K562 (cell line): ENCODE results near the gene TMEM179. TPM values are rescaled to one million over a fixed set of nuclear protein-coding genes. Genes with fewer than 3 reads are reported as not detected.

Experiments
- ATAC-seq: fragments of 200-7000 bp; cut with Tn5 transposase; 3 replicates; pipeline ENCODE4 v1.9.1; 2020; ENCODE audit warnings: moderate library complexity
- BruUV-seq: library from RNA; stranded (reverse); fragments of 400-500 nt; replicated peaks from 2 replicates; lab custom pipeline; 2021; lab: Mats Ljungman, UMichigan
- CTCF ChIA-PET: fragments of 300-600 bp; formaldehyde crosslinking; extraction: SDS; loops from one replicate; lab custom pipeline; 2021; ENCODE audit warnings: low intra/inter-chr PET ratio; lab: Yijun Ruan, JAX
- POLR2A ChIA-PET: fragments of 300-600, 350-650 bp; sonication (Branson Sonifier 250); formaldehyde crosslinking; extraction: SDS; loops from one replicate; lab custom pipeline; 2021; ENCODE audit warnings: antibody characterized with exemption, inconsistent platforms; lab: Yijun Ruan, JAX
- DNase-seq, 4 experiments: peaks; one replicate each; pipeline versions ENCODE4 v3.0.0 to v3.0.0-alpha.2; 2011 to 2018; ENCODE audit warnings: low spot score in 3 of 4, mixed read lengths in 3 of 4; ENCODE audit errors: extremely low read depth in 1 of 4
- FAIRE-seq: peaks from 2 replicates; lab custom pipeline; 2011; peaks lifted over from hg19 to GRCh38; lab: Jason Lieb, UNC
- H2AFZ ChIP-seq: 2 replicates; pipeline ENCODE4 v1.6.0; 2011; ENCODE audit warnings: low read depth, low read length, control low read depth, inconsistent platforms
- H3K27ac ChIP-seq: fragments of 200-600 bp; 3 replicates; pipeline ENCODE4 v1.8.0; 2011; ENCODE audit warnings: low read depth, mild to moderate bottlenecking, control low read depth, inconsistent platforms, low read length, moderate library complexity, mixed read lengths; ENCODE audit errors: extremely low read depth
- H3K27me3 ChIP-seq, 2 experiments: fragments of 300-600 bp in 1 of 2; 2 replicates in 1 of 2; 3 replicates in 1 of 2; pipeline versions ENCODE4 v1.6.0 to v1.8.0; 2011; ENCODE audit warnings: inconsistent platforms in 2 of 2, low read length in 2 of 2, mild to moderate bottlenecking in 1 of 2, mixed read lengths in 1 of 2, moderate library complexity in 1 of 2; ENCODE audit not compliant: control insufficient read depth in 2 of 2, insufficient read depth in 2 of 2
- H3K36me3 ChIP-seq: fragments of 300-600 bp; 3 replicates; pipeline ENCODE4 v1.8.0; 2011; ENCODE audit warnings: mild to moderate bottlenecking, low read length, inconsistent platforms; ENCODE audit not compliant: control insufficient read depth, insufficient read depth
- H3K4me1 ChIP-seq, 2 experiments: fragments of 200-600 bp in 1 of 2; replicated peaks in 1 of 2; 2 replicates in 1 of 2; 3 replicates in 1 of 2; pipeline versions ENCODE4 v1.5.1 to v1.8.0; 2011; ENCODE audit warnings: inconsistent platforms in 2 of 2, low read length in 2 of 2, mild to moderate bottlenecking in 1 of 2, mixed read lengths in 1 of 2, moderate library complexity in 1 of 2; ENCODE audit not compliant: control insufficient read depth in 2 of 2, insufficient read depth in 2 of 2
- H3K4me2 ChIP-seq: 2 replicates; pipeline ENCODE4 v1.6.1; 2011; ENCODE audit warnings: low read length, control low read depth, inconsistent platforms, mixed read lengths; ENCODE audit not compliant: insufficient read depth
- H3K4me3 ChIP-seq: fragments of 200-600 bp; sonication (generic), shearing (Covaris generic); 2 replicates; pipeline ENCODE4 v1.5.1; 2016; ENCODE audit warnings: control low read depth, inconsistent platforms
- H3K79me2 ChIP-seq: fragments of 200-600 bp; 3 replicates; pipeline ENCODE4 v1.8.0; 2011; ENCODE audit warnings: low read length, inconsistent platforms; ENCODE audit not compliant: control insufficient read depth, insufficient read depth
- H3K9ac ChIP-seq, 2 experiments: 2 replicates each; pipeline versions ENCODE4 v1.6.0 to v1.6.1; 2011; ENCODE audit warnings: low read depth in 2 of 2, low read length in 2 of 2, control low read depth in 1 of 2, inconsistent platforms in 1 of 2, mild to moderate bottlenecking in 1 of 2, mixed read lengths in 1 of 2; ENCODE audit not compliant: insufficient read depth in 1 of 2
- H3K9me1 ChIP-seq: one replicate; pipeline ENCODE4 v1.6.0; 2011; ENCODE audit warnings: inconsistent platforms, mild to moderate bottlenecking, low read length, moderate library complexity; ENCODE audit not compliant: control insufficient read depth, insufficient read depth
- H3K9me3 ChIP-seq: replicated peaks from 2 replicates; pipeline ENCODE4 v1.5.1; 2011; ENCODE audit warnings: low read depth, low read length, inconsistent platforms; ENCODE audit not compliant: control insufficient read depth, insufficient read depth
- H4K20me1 ChIP-seq: replicated peaks from 2 replicates; pipeline ENCODE4 v1.6.1; 2011; ENCODE audit warnings: low read length, inconsistent platforms, mixed read lengths; ENCODE audit not compliant: control insufficient read depth, insufficient read depth
- BRD9 ChIP-seq: fragments of 450-650 bp; IDR thresholded peaks from 2 replicates; pipeline ENCODE4 v1.6.1; 2018; ENCODE audit warnings: low read depth; ENCODE audit not compliant: partially characterized antibody
- ELF1 ChIP-seq: fragments of 200-800 bp; sonication (Bioruptor generic); IDR thresholded peaks from 2 replicates; pipeline ENCODE4 v1.6.1; 2016; ENCODE audit warnings: missing genetic modification characterization, missing compliant biosample characterization
- PHTF2 ChIP-seq: fragments of 250-450 bp; sonication (Bioruptor Pico); IDR thresholded peaks from 2 replicates; pipeline ENCODE4 v1.5.0; 2021; ENCODE audit warnings: mild to moderate bottlenecking
- SNRNP70 ChIP-seq: fragments of 200-400 bp; formaldehyde crosslinking; optimal IDR thresholded peaks from 2 replicates; pipeline ENCODE3; 2017; ENCODE audit warnings: low read depth, low read length
- TFE3 ChIP-seq: fragments of 450-650 bp; formaldehyde crosslinking; IDR thresholded peaks from 2 replicates; pipeline ENCODE4 v1.4.0; 2020; ENCODE audit warnings: mild to moderate bottlenecking, mixed read lengths
- TSHZ1 ChIP-seq: fragments of 250-450 bp; sonication (Bioruptor Pico); IDR thresholded peaks from 2 replicates; pipeline ENCODE4 v1.4.0; 2020; ENCODE audit warnings: mild to moderate bottlenecking, moderate library complexity
- ZFPM2 ChIP-seq: fragments of 250-450 bp; sonication (Bioruptor Pico); IDR thresholded peaks from 2 replicates; pipeline ENCODE4 v1.5.1; 2022; ENCODE audit warnings: mild to moderate bottlenecking
- ZHX1 ChIP-seq: fragments of 150-350 bp; conservative IDR thresholded peaks from 2 replicates; pipeline ENCODE4 v1.6.1; 2014; ENCODE audit warnings: low read length
- ZZZ3 ChIP-seq: fragments of 450-650 bp; IDR thresholded peaks from 2 replicates; pipeline ENCODE4 v1.6.1; 2016; ENCODE audit warnings: antibody characterized with exemption, mild to moderate bottlenecking, moderate library complexity
- WGBS: fragments of 100-300 bp; shearing (Covaris generic); methylation state at CpG from one replicate; pipeline ENCODE4 v1.1.6; 2016; ENCODE audit warnings: low coverage, mixed read lengths; ENCODE audit not compliant: insufficient coverage; ENCODE audit errors: missing lambda C conversion rate; 5-methylcytosine and 5-hydroxymethylcytosine counted together
- in situ Hi-C: fragments of 300-500 bp; cut with MboI; formaldehyde crosslinking; loops from 4 replicates; pipeline ENCODE4 v1.15.0; 2018; ENCODE audit warnings: inconsistent platforms, mixed read lengths
- intact Hi-C: fragments of 100-400 bp; cut with micrococcal nuclease; formaldehyde crosslinking; loops from 2 replicates; pipeline ENCODE4 v1.14.2; 2022
- polyA plus RNA-seq, 8 experiments: library from polyadenylated mRNA; depleted of rRNA in 4 of 8; stranded (reverse) in 5 of 8; unstranded in 3 of 8; fragments of >200 nt; fragmentation: Nextera tagmentation in 2 of 8; fragmentation: Illumina TruSeq in 1 of 8; extraction: Ambion mirVana in 2 of 8; extraction: Trizol in 1 of 8; gene quantifications; 2 replicates each; pipeline versions ENCODE4 v1.2.1 to v1.2.3, GENCODE V29; 2011 to 2014; ENCODE audit warnings: inconsistent platforms in 1 of 8, missing spikeins in 1 of 8
- total RNA-seq, 7 experiments: library from RNA; depleted of rRNA in 6 of 7; stranded (reverse); fragments of >200 nt in 6 of 7; fragmentation: Illumina TruSeq in 2 of 7; extraction: Trizol in 2 of 7; gene quantifications; 2 replicates each; pipeline versions ENCODE4 v1.2.1 to v1.2.3, GENCODE V29; 2011 to 2021; ENCODE audit warnings: low replicate concordance in 1 of 7

Gene TMEM179
- total and polyA plus RNA-seq, 9 of the 15 experiments (the other 6 are each of a cell fraction or from before 2014, with no cell fraction given), result not detected

- Histone ChIP-seq H3K79me2 (no peaks in the 10 kb centered on the region), H3K4me1 (peaks cover 0 to 15% of the 10 kb centered on the region in 2 experiments; a peak in 2 of 5 replicates), H3K36me3 (no peaks in the 10 kb centered on the region), H3K4me2 (no peak overlapping the region), H2AFZ (no peak overlapping the region), H3K9me3 (no peaks in the 10 kb centered on the region), H3K27ac (no peak overlapping the region), H3K27me3 (peaks cover 3 to 22% of the 10 kb centered on the region in 2 experiments; a peak in 3 of 5 replicates), H3K9ac (no peak overlapping the region), H3K4me3 (no peak overlapping the region), H4K20me1 (no peaks in the 10 kb centered on the region), H3K9me1 (no peaks in the 10 kb centered on the region)
- ChIA-PET CTCF (no interaction called here), POLR2A (no interaction called here)
- no TSS peak for BruUV-seq
- 0% methylated on average over 7 of the region's 11 CpGs for WGBS
- in situ Hi-C loops, result no loop called here
- no peak for TF ChIP-seq BRD9
- no peak for TF ChIP-seq TFE3 (CRISPR knock-in tag)
- TF ChIP-seq ELF1, result no peak
- TF ChIP-seq PHTF2 (CRISPR knock-in tag), result no peak
- no peak for TF ChIP-seq ZZZ3
- TF ChIP-seq SNRNP70, result no peak
- TF ChIP-seq ZFPM2 (CRISPR knock-in tag), result no peak
- no peak for TF ChIP-seq ZHX1
- no peak for TF ChIP-seq TSHZ1 (CRISPR knock-in tag)
- ATAC-seq (no peak), DNase-seq (no peak), FAIRE-seq (no peak)
- intact Hi-C loops, result no loop called here
Observed at GRCh38 chr14:104602315-104602932, 2.1 kb downstream of the TMEM179 start.
